Measurements from ENCODE around the gene SRBD1. TPM values are rescaled to one million over a fixed set of nuclear protein-coding genes. Genes with fewer than 3 reads are reported as not detected.

SRBD1 gene
- total RNA-seq, 4 donors from 2014 or later: 9.0 to 22.0 (median 13.0) TPM

- DNase-seq (ENCODE audit: extremely low spot score): no peak
- H3K4me3 ChIP-seq: no peak overlapping the region
- 91% methylated on average over 1 of the region's 1 CpG for WGBS
- intact Hi-C loops (cut with DNase I): no loop called here
- TF ChIP-seq POLR2AphosphoS5 (IDR thresholded peaks at IDR 0.05) (no peak), EP300 (IDR thresholded peaks at IDR 0.05) (no peak), CTCF (IDR thresholded peaks at IDR 0.05) (no peak), POLR2A (IDR thresholded peaks at IDR 0.05; ENCODE audit: low read depth) (no peak)
- H3K27me3 ChIP-seq: no peaks in the 10 kb centered on the region
- H3K36me3 ChIP-seq: no peaks in the 10 kb centered on the region
- no peaks in the 10 kb centered on the region for H3K9me3 ChIP-seq
- peaks cover 0 to 8% (median 4%) of the 10 kb centered on the region in 4 donors for H3K4me1 ChIP-seq
- H3K27ac ChIP-seq (replicated peaks in 1 of 4): no peak overlapping the region
These were observed 16.8 kb upstream of the SRBD1 start for GRCh38 chr2:45627911-45628310.

- H3K4me1 ChIP-seq: peaks cover 0 to 8% (median 4%) of the 10 kb centered on the region in 4 donors
- intact Hi-C loops (cut with DNase I): no loop called here
- WGBS: 59% methylated on average over 8 of the region's 8 CpGs
- H3K4me3 ChIP-seq: no peak overlapping the region
- H3K9me3 ChIP-seq: no peaks in the 10 kb centered on the region
- no peak for DNase-seq (ENCODE audit: extremely low spot score)
- no peaks in the 10 kb centered on the region for H3K27me3 ChIP-seq
- H3K36me3 ChIP-seq: no peaks in the 10 kb centered on the region
- H3K27ac ChIP-seq (replicated peaks in 1 of 4): no peak overlapping the region
- no peak for TF ChIP-seq POLR2A (IDR thresholded peaks at IDR 0.05; ENCODE audit: low read depth)
- TF ChIP-seq POLR2AphosphoS5 (IDR thresholded peaks at IDR 0.05): no peak
- no peak for TF ChIP-seq EP300 (IDR thresholded peaks at IDR 0.05)
- TF ChIP-seq CTCF (IDR thresholded peaks at IDR 0.05): no peak
These were observed 15.5 kb upstream of the SRBD1 start for GRCh38 chr2:45626387-45627221.

GRCh38 chr2:45625824-45626223, 14.8 kb upstream of the SRBD1 start:
- H3K9me3 ChIP-seq: no peaks in the 10 kb centered on the region
- H3K4me1 ChIP-seq: peaks cover 0 to 8% (median 4%) of the 10 kb centered on the region in 4 donors
- intact Hi-C loops (cut with DNase I): no loop called here
- no peak for TF ChIP-seq POLR2AphosphoS5 (IDR thresholded peaks at IDR 0.05)
- no peak overlapping the region for H3K27ac ChIP-seq (replicated peaks in 1 of 4)
- no peaks in the 10 kb centered on the region for H3K36me3 ChIP-seq
- no peaks in the 10 kb centered on the region for H3K27me3 ChIP-seq
- no peak overlapping the region for H3K4me3 ChIP-seq
- DNase-seq (ENCODE audit: extremely low spot score): no peak

- no peak for TF ChIP-seq POLR2A (IDR thresholded peaks at IDR 0.05; ENCODE audit: low read depth)
- H3K27me3 ChIP-seq: no peaks in the 10 kb centered on the region
- no peaks in the 10 kb centered on the region for H3K9me3 ChIP-seq
- 92% methylated on average over 3 of the region's 3 CpGs for WGBS
- no peaks in the 10 kb centered on the region for H3K36me3 ChIP-seq
- no peak overlapping the region for H3K4me3 ChIP-seq
- H3K27ac ChIP-seq (replicated peaks in 1 of 4): no peak overlapping the region
- intact Hi-C loops (cut with DNase I): no loop called here
- peaks cover 0 to 8% (median 4%) of the 10 kb centered on the region in 4 donors for H3K4me1 ChIP-seq
- DNase-seq (ENCODE audit: extremely low spot score): no peak
These were observed 12.0 kb upstream of the SRBD1 start for GRCh38 chr2:45623098-45623497.

- 94% methylated on average over 6 of the region's 6 CpGs for WGBS
- Histone ChIP-seq H3K4me3 (no peak overlapping the region), H3K27ac (replicated peaks in 1 of 4) (no peak overlapping the region), H3K27me3 (no peaks in the 10 kb centered on the region), H3K36me3 (no peaks in the 10 kb centered on the region), H3K4me1 (peaks cover 0 to 10% (median 7%) of the 10 kb centered on the region in 4 donors), H3K9me3 (no peaks in the 10 kb centered on the region)
- intact Hi-C loops (cut with DNase I): no loop called here
- TF ChIP-seq EP300 (IDR thresholded peaks at IDR 0.05) (no peak), POLR2A (IDR thresholded peaks at IDR 0.05; ENCODE audit: low read depth) (no peak), CTCF (IDR thresholded peaks at IDR 0.05) (no peak)
- DNase-seq (ENCODE audit: extremely low spot score): no peak
These were observed 11.4 kb upstream of the SRBD1 start for GRCh38 chr2:45622336-45623075.

All from esophagus muscularis mucosa (tissue), 4 donors.